NCI-H446 treated with DMSO at 0.1 percent for 48 hours (cell line): Measurements from ENCODE around the gene HHIPL1.

Experiments used
- DNase-seq: peaks from one replicate; lab custom pipeline; 2025; lab: John Stamatoyannopoulos, UW

The HHIPL1 gene

GRCh38 chr14:99718031-99718810 is 73.3 kb downstream of the HHIPL1 start:
- no peak for DNase-seq

GRCh38 chr14:99718811-99719192 is 73.9 kb downstream of the HHIPL1 start:
- no peak for DNase-seq

- DNase-seq: no peak
These were observed 76.2 kb downstream of the HHIPL1 start for GRCh38 chr14:99720941-99721791.

GRCh38 chr14:99721792-99722516 is 77.0 kb downstream of the HHIPL1 start:
- DNase-seq: no peak

- no peak for DNase-seq
These were observed 77.8 kb downstream of the HHIPL1 start for GRCh38 chr14:99722741-99723140.

- DNase-seq: no peak
These were observed 79.4 kb downstream of the HHIPL1 start for GRCh38 chr14:99724196-99724891.

- no peak for DNase-seq
These were observed 80.2 kb downstream of the HHIPL1 start for GRCh38 chr14:99724939-99725773.

GRCh38 chr14:99725774-99726537 is 81.0 kb downstream of the HHIPL1 start:
- DNase-seq: no peak

GRCh38 chr14:99726538-99727095 is 81.7 kb downstream of the HHIPL1 start:
- DNase-seq: no peak

- no peak for DNase-seq
These were observed 82.4 kb downstream of the HHIPL1 start for GRCh38 chr14:99727096-99727870.

- no peak for DNase-seq
These were observed 83.4 kb downstream of the HHIPL1 start for GRCh38 chr14:99728231-99728920.

- DNase-seq: no peak
These were observed 84.1 kb downstream of the HHIPL1 start for GRCh38 chr14:99728981-99729451.
